PC-3 (cell line): Measurements from ENCODE around the gene GATA2.

Experiments
- CTCF ChIP-seq: fragments of 300-600 bp; sonication (generic); conservative IDR thresholded peaks from 2 replicates; pipeline ENCODE4 v1.5.1; 2017; ENCODE audit warnings: antibody characterized with exemption, low read depth, mild to moderate bottlenecking, low read length
- EZH2 ChIP-seq: fragments of 300-600 bp; sonication (generic); IDR thresholded peaks from one replicate; pipeline ENCODE4 v1.6.1; 2017; ENCODE audit warnings: antibody characterized with exemption, mild to moderate bottlenecking, low read length; ENCODE audit not compliant: unreplicated experiment
- EZH2phosphoT487 ChIP-seq: fragments of 300-600 bp; sonication (generic); IDR thresholded peaks from 2 replicates; pipeline ENCODE4 v1.6.1; 2018; ENCODE audit warnings: mild to moderate bottlenecking, antibody characterized with exemption, low read length, borderline replicate concordance

DNA sequence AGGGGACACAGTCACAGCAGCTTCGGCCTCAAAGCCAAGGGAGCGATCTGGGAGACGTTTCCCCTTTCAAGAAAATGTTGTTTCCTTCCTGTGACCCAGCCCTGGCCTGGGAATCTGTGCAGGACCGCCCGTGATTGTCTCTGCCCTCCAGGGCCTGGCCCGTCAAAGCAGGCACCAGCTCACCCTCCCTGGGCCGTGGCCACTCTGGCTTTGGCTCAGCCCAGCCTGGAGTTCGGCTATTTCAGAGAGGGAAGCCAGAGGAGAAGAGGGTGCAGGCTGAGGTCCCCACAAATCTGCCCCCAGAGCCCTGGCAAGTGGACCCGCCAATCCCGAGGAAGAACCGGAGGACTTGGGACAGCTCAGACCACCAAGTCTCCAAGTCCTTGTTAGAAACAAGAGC lies 12.7 kb downstream of the GATA2 start:
- TF ChIP-seq CTCF (no peak), EZH2 (no peak), EZH2phosphoT487 (no peak)
